HepG2 (cell line): Measurements from ENCODE around the gene SYT17. TPM values are rescaled to one million over a fixed set of nuclear protein-coding genes. Genes with fewer than 3 reads are reported as not detected.

ENCODE experiments used
- ATAC-seq: fragments of 200-7000 bp; cut with Tn5 transposase; 3 replicates; pipeline ENCODE4 v1.9.1; 2020; ENCODE audit warnings: mild to moderate bottlenecking, moderate library complexity
- BruUV-seq: library from RNA; stranded (reverse); fragments of 400-500 nt; replicated peaks from 2 replicates; lab custom pipeline; 2021; lab: Mats Ljungman, UMichigan
- CTCF ChIA-PET: fragments of 300-600 bp; formaldehyde crosslinking; extraction: SDS; loops from one replicate; lab custom pipeline; 2021; ENCODE audit warnings: low total read pairs, inconsistent platforms, low intra/inter-chr PET ratio; lab: Yijun Ruan, JAX
- POLR2A ChIA-PET: fragments of 350-600 bp; sonication (Branson Sonifier 250); formaldehyde crosslinking; loops from one replicate; lab custom pipeline; 2020; ENCODE audit warnings: antibody characterized with exemption, inconsistent platforms; lab: Yijun Ruan, JAX
- DNase-seq: peaks from one replicate; pipeline ENCODE4 v3.0.0-alpha.2; 2015; ENCODE audit warnings: low spot score
- FAIRE-seq: peaks from 3 replicates; lab custom pipeline; 2011; peaks lifted over from hg19 to GRCh38; lab: Jason Lieb, UNC
- H2AFZ ChIP-seq: one replicate; pipeline ENCODE4 v1.6.1; 2011; ENCODE audit warnings: low read length, inconsistent platforms
- H3K27ac ChIP-seq: fragments of 300-600 bp; 3 replicates; pipeline ENCODE4 v1.8.0; 2011; ENCODE audit warnings: mixed run types, mild to moderate bottlenecking, mixed read lengths, low read length, inconsistent platforms; ENCODE audit not compliant: insufficient read depth; ENCODE audit errors: extremely low read length
- H3K27me3 ChIP-seq, 2 experiments: fragments of 200-600 bp in 1 of 2; 2 replicates in 1 of 2; 3 replicates in 1 of 2; pipeline versions ENCODE4 v1.6.0 to v1.8.0; 2011; ENCODE audit warnings: low read length in 2 of 2, mild to moderate bottlenecking in 2 of 2, moderate library complexity in 2 of 2, inconsistent platforms in 1 of 2; ENCODE audit not compliant: insufficient read depth in 2 of 2, control insufficient read depth in 1 of 2
- H3K36me3 ChIP-seq, 2 experiments: fragments of 200-600 bp in 1 of 2; replicated peaks in 1 of 2; 2 replicates in 1 of 2; 3 replicates in 1 of 2; pipeline versions ENCODE4 v1.5.1 to v1.8.0; 2011; ENCODE audit warnings: low read length in 2 of 2, inconsistent platforms in 1 of 2; ENCODE audit not compliant: insufficient read depth in 2 of 2, control insufficient read depth in 1 of 2
- H3K4me1 ChIP-seq: 2 replicates; pipeline ENCODE4 v1.5.1; 2012; ENCODE audit warnings: low read length, inconsistent platforms; ENCODE audit not compliant: insufficient read depth
- H3K4me2 ChIP-seq: 2 replicates; pipeline ENCODE4 v1.6.0; 2011; ENCODE audit warnings: low read depth, low read length, inconsistent platforms
- H3K4me3 ChIP-seq, 3 experiments: fragments of 200-600 bp in 1 of 3; sonication (generic), shearing (Covaris generic) in 1 of 3; replicated peaks in 1 of 3; 2 replicates each; pipeline ENCODE4 v1.5.1; 2011 to 2016; ENCODE audit warnings: low read length in 3 of 3, inconsistent platforms in 2 of 3, low read depth in 2 of 3, mild to moderate bottlenecking in 2 of 3, control low read depth in 1 of 3, mixed read lengths in 1 of 3; ENCODE audit not compliant: insufficient read depth in 1 of 3
- H3K79me2 ChIP-seq: one replicate; pipeline ENCODE4 v1.6.1; 2011; ENCODE audit warnings: low read length, inconsistent platforms; ENCODE audit not compliant: insufficient read depth
- H3K9ac ChIP-seq: 2 replicates; pipeline ENCODE4 v1.6.0; 2011; ENCODE audit warnings: mild to moderate bottlenecking, low read depth, low read length, inconsistent platforms; ENCODE audit not compliant: insufficient read depth
- H3K9me3 ChIP-seq: 2 replicates; pipeline ENCODE4 v1.5.1; 2012; ENCODE audit warnings: mild to moderate bottlenecking, low read length
- H4K20me1 ChIP-seq: 2 replicates; pipeline ENCODE4 v1.6.0; 2011; ENCODE audit warnings: inconsistent platforms, mild to moderate bottlenecking, low read length, moderate library complexity; ENCODE audit not compliant: insufficient read depth
- ASH2L ChIP-seq: fragments of 300-600, 200-600 bp; sonication (generic); IDR thresholded peaks from 2 replicates; pipeline ENCODE4 v1.7.0; 2017; ENCODE audit warnings: low read depth, mild to moderate bottlenecking, moderate library complexity, mixed read lengths, low read length; ENCODE audit not compliant: insufficient read length
- KMT2B ChIP-seq: IDR thresholded peaks from 2 replicates; pipeline ENCODE4 v1.6.1; 2016; ENCODE audit warnings: missing genetic modification reagents, missing compliant biosample characterization
- MAFK ChIP-seq, 2 experiments: IDR thresholded peaks in 1 of 2; conservative IDR thresholded peaks in 1 of 2; 2 replicates each; pipeline ENCODE4 v1.6.1; 2011; ENCODE audit warnings: improper control_type of control experiment in 2 of 2, low read length in 2 of 2
- MEIS1 ChIP-seq: sonication (generic); formaldehyde crosslinking; IDR thresholded peaks from 2 replicates; pipeline ENCODE4 v1.9.0; 2021; ENCODE audit warnings: mild to moderate bottlenecking, missing genetic modification reagents, moderate library complexity, borderline replicate concordance
- MTA1 ChIP-seq: sonication (generic); formaldehyde crosslinking; IDR thresholded peaks from 2 replicates; pipeline ENCODE4 v1.4.0; 2020; ENCODE audit warnings: missing genetic modification reagents, mild to moderate bottlenecking, borderline replicate concordance
- NR2F1 ChIP-seq, 2 experiments: fragments of 450-650 bp in 1 of 2; formaldehyde crosslinking in 1 of 2; IDR thresholded peaks; 2 replicates each; pipeline versions ENCODE4 v1.5.0 to v1.6.1; 2016 to 2020; ENCODE audit warnings: mild to moderate bottlenecking in 1 of 2, missing compliant biosample characterization in 1 of 2, missing genetic modification reagents in 1 of 2, moderate library complexity in 1 of 2
- TFDP1 ChIP-seq: IDR thresholded peaks from 2 replicates; pipeline ENCODE4 v1.6.1; 2016; ENCODE audit warnings: missing compliant biosample characterization, missing genetic modification reagents, borderline replicate concordance
- TFE3 ChIP-seq: IDR thresholded peaks from 2 replicates; pipeline ENCODE4 v1.6.1; 2016
- ZBTB25 ChIP-seq: IDR thresholded peaks from 2 replicates; pipeline ENCODE4 v1.6.1; 2018; ENCODE audit warnings: missing genetic modification reagents
- ZNF180 ChIP-seq: sonication (generic); formaldehyde crosslinking; IDR thresholded peaks from 2 replicates; pipeline ENCODE4 v1.4.0; 2020; ENCODE audit warnings: low read depth, missing genetic modification reagents, borderline replicate concordance
- ZNF3 ChIP-seq: IDR thresholded peaks from 2 replicates; pipeline ENCODE4 v1.7.0; 2017; ENCODE audit warnings: inconsistent platforms
- ZNF770 ChIP-seq: sonication (generic); formaldehyde crosslinking; IDR thresholded peaks from 2 replicates; pipeline ENCODE4 v1.5.0; 2020; ENCODE audit warnings: mild to moderate bottlenecking, missing genetic modification reagents
- ZNF776 ChIP-seq: sonication (generic); formaldehyde crosslinking; IDR thresholded peaks from 2 replicates; pipeline ENCODE4 v1.4.0; 2020; ENCODE audit warnings: mild to moderate bottlenecking, missing genetic modification reagents
- ZNF780A ChIP-seq: sonication (generic); formaldehyde crosslinking; IDR thresholded peaks from 2 replicates; pipeline ENCODE4 v1.8.0; 2022; ENCODE audit warnings: mild to moderate bottlenecking, missing genetic modification reagents, moderate library complexity
- WGBS: methylation state at CpG from one replicate; pipeline ENCODE4 v1.1.6; 2017; ENCODE audit warnings: low lambda C conversion rate; 5-methylcytosine and 5-hydroxymethylcytosine counted together
- in situ Hi-C: cut with HindIII; loops from 2 replicates; pipeline ENCODE4 v1.10.0; 2017; ENCODE audit warnings: low pct_unique_long_range_greater_than_20kb; ENCODE audit not compliant: extremely low pct_ligation_motif_present
- intact Hi-C: fragments of 100-400 bp; cut with micrococcal nuclease; formaldehyde crosslinking; loops from one replicate; pipeline ENCODE4 v1.10.0; 2022; ENCODE audit not compliant: unreplicated experiment
- polyA plus RNA-seq, 8 experiments: library from polyadenylated mRNA; depleted of rRNA in 3 of 8; stranded (reverse) in 7 of 8; unstranded in 1 of 8; fragments of >200 nt; fragmentation: Illumina TruSeq in 4 of 8; extraction: Trizol in 4 of 8; gene quantifications; 2 replicates each; pipeline versions ENCODE4 v1.2.1 to v1.2.3, GENCODE V29; 2011 to 2016; ENCODE audit warnings: low read depth in 4 of 8, missing spikeins in 1 of 8, mixed read lengths in 1 of 8; ENCODE audit not compliant: insufficient read depth in 1 of 8
- total RNA-seq, 5 experiments: library from RNA; depleted of rRNA; stranded (reverse); fragments of >200 nt; fragmentation: Illumina TruSeq; extraction: Trizol; gene quantifications; 2 replicates each; pipeline ENCODE4 v1.2.3, GENCODE V29; 2016; ENCODE audit warnings: low read depth in 1 of 5

Gene SYT17
- total and polyA plus RNA-seq, 2 of the 13 experiments (the other 11 are each of a cell fraction or from before 2014, with no cell fraction given) = 0.44 TPM; not detected in 1

- in situ Hi-C loops (no loop called here), intact Hi-C loops (no loop called here)
- ChIA-PET CTCF (no interaction called here), POLR2A (no interaction called here)
- Histone ChIP-seq H3K36me3 (no peaks in the 10 kb centered on the region), H3K4me3 (no peak overlapping the region), H3K9ac (no peak overlapping the region), H3K79me2 (no peaks in the 10 kb centered on the region), H3K27me3 (peaks cover 0 to 35% of the 10 kb centered on the region in 2 experiments; a peak in 4 of 5 replicates), H3K9me3 (no peaks in the 10 kb centered on the region), H2AFZ (no peak overlapping the region), H3K4me2 (no peak overlapping the region), H4K20me1 (no peaks in the 10 kb centered on the region), H3K27ac (no peak overlapping the region), H3K4me1 (peaks cover 12% of the 10 kb centered on the region)
- DNase-seq = no peak
- no peak for ATAC-seq
- WGBS = 15% methylated on average over 6 of the region's 6 CpGs
- FAIRE-seq = no peak
- no TSS peak for BruUV-seq
- TF ChIP-seq ASH2L = no peak
- no peak for TF ChIP-seq ZNF770 (CRISPR knock-in tag)
- no peak for TF ChIP-seq ZNF776 (CRISPR knock-in tag)
- TF ChIP-seq ZBTB25 (CRISPR knock-in tag) = no peak
- TF ChIP-seq TFDP1 (CRISPR knock-in tag) = no peak
- TF ChIP-seq MAFK (conservative IDR thresholded peaks at IDR 0.05 in 1 of 2, IDR thresholded peaks at IDR 0.05 in 1 of 2; ENCODE audit: low read length in 2 of 2) = no peak
- TF ChIP-seq ZNF3 (CRISPR knock-in tag) = no peak
- TF ChIP-seq MTA1 = no peak
- TF ChIP-seq NR2F1 (CRISPR knock-in tag; IDR thresholded peaks at IDR 0.05) = no peak
- TF ChIP-seq MEIS1 (CRISPR knock-in tag) = no peak
- TF ChIP-seq ZNF180 (CRISPR knock-in tag) = no peak
- no peak for TF ChIP-seq ZNF780A (CRISPR knock-in tag)
- no peak for TF ChIP-seq TFE3 (CRISPR knock-in tag)
- TF ChIP-seq KMT2B (CRISPR knock-in tag) = no peak
Measured at GRCh38 chr16:19137201-19138128, 30.6 kb upstream of the SYT17 start.
